IMR-90 (cell line): ENCODE results near the gene DCAF5. TPM values are rescaled to one million over a fixed set of nuclear protein-coding genes. Genes with fewer than 3 reads are reported as not detected.

Experiments
- ATAC-seq: fragments of 200-7000 bp; cut with Tn5 transposase; 2 replicates; pipeline ENCODE4 v1.9.1; 2020; ENCODE audit warnings: low read depth, mild to moderate bottlenecking, moderate library complexity
- BruUV-seq: library from RNA; stranded (reverse); fragments of 400-500 nt; replicated peaks from 2 replicates; lab custom pipeline; 2021; lab: Mats Ljungman, UMichigan
- CTCF ChIA-PET: fragments of 300-600 bp; formaldehyde crosslinking; extraction: SDS; loops from one replicate; lab custom pipeline; 2021; ENCODE audit warnings: antibody characterized with exemption; lab: Yijun Ruan, JAX
- POLR2A ChIA-PET: fragments of 300-600 bp; sonication (Branson Sonifier 250); formaldehyde crosslinking; loops from one replicate; lab custom pipeline; 2022; ENCODE audit warnings: antibody characterized with exemption; ENCODE audit not compliant: unreplicated experiment; lab: Charles Lee
- DNase-seq: peaks from one replicate; pipeline ENCODE4 v3.0.0; 2013
- H2AFZ ChIP-seq: replicated peaks from 2 replicates; pipeline ENCODE3; 2013; ENCODE audit warnings: low read length, mild to moderate bottlenecking; ENCODE audit not compliant: poor library complexity
- H2AK5ac ChIP-seq: 2 replicates; pipeline ENCODE4 v1.6.1; 2013; ENCODE audit warnings: low read depth, low read length, inconsistent platforms
- H2AK9ac ChIP-seq: replicated peaks from 2 replicates; pipeline ENCODE3; 2013; ENCODE audit warnings: mild to moderate bottlenecking, low read depth, low read length, moderate library complexity; ENCODE audit not compliant: poor library complexity
- H2BK120ac ChIP-seq: 2 replicates; pipeline ENCODE4 v1.6.1; 2013; ENCODE audit warnings: low read depth, low read length, inconsistent platforms
- H2BK15ac ChIP-seq: 3 replicates; pipeline ENCODE4 v1.6.1; 2013; ENCODE audit warnings: low read depth, low read length, inconsistent platforms
- H2BK20ac ChIP-seq: 2 replicates; pipeline ENCODE4 v1.6.1; 2013; ENCODE audit warnings: low read depth, mild to moderate bottlenecking, inconsistent platforms, low read length, moderate library complexity
- H2BK5ac ChIP-seq: 2 replicates; pipeline ENCODE4 v1.6.1; 2013; ENCODE audit warnings: mild to moderate bottlenecking, low read depth, low read length, inconsistent platforms; ENCODE audit not compliant: poor library complexity, severe bottlenecking
- H3K14ac ChIP-seq: replicated peaks from 2 replicates; pipeline ENCODE4 v1.6.1; 2013; ENCODE audit warnings: low read depth, low read length, inconsistent platforms
- H3K18ac ChIP-seq: 2 replicates; pipeline ENCODE4 v1.6.1; 2013; ENCODE audit warnings: low read depth, low read length, control low read depth
- H3K23ac ChIP-seq: 2 replicates; pipeline ENCODE4 v1.6.1; 2013; ENCODE audit warnings: low read depth, low read length, inconsistent platforms
- H3K27ac ChIP-seq: 2 replicates; pipeline ENCODE4 v1.5.1; 2013; ENCODE audit warnings: mild to moderate bottlenecking, control low read depth, low read length; ENCODE audit not compliant: insufficient read depth
- H3K27me3 ChIP-seq: 2 replicates; pipeline ENCODE4 v1.6.1; 2013; ENCODE audit warnings: low read length; ENCODE audit not compliant: control insufficient read depth, insufficient read depth
- H3K36me3 ChIP-seq: 2 replicates; pipeline ENCODE4 v1.6.1; 2013; ENCODE audit warnings: low read length, mixed read lengths; ENCODE audit not compliant: control insufficient read depth, insufficient read depth
- H3K4ac ChIP-seq: 2 replicates; pipeline ENCODE4 v1.6.1; 2013; ENCODE audit warnings: low read depth, low read length, inconsistent platforms
- H3K4me1 ChIP-seq: 2 replicates; pipeline ENCODE4 v1.6.1; 2013; ENCODE audit warnings: low read length, mixed read lengths; ENCODE audit not compliant: control insufficient read depth, insufficient read depth
- H3K4me2 ChIP-seq: 2 replicates; pipeline ENCODE4 v1.6.1; 2013; ENCODE audit warnings: low read depth, mild to moderate bottlenecking, control low read depth, low read length, moderate library complexity
- H3K4me3 ChIP-seq: 2 replicates; pipeline ENCODE4 v1.5.1; 2013; ENCODE audit warnings: low read depth, mild to moderate bottlenecking, control low read depth, low read length, moderate library complexity; ENCODE audit not compliant: insufficient read depth
- H3K56ac ChIP-seq: 2 replicates; pipeline ENCODE4 v1.6.1; 2013; ENCODE audit warnings: low read length, inconsistent platforms; ENCODE audit not compliant: insufficient read depth; ENCODE audit errors: extremely low read depth
- H3K79me1 ChIP-seq, 2 experiments: 2 replicates each; pipeline ENCODE4 v1.6.1; 2013; ENCODE audit warnings: low read length in 2 of 2, inconsistent platforms in 1 of 2, low read depth in 1 of 2
- H3K9ac ChIP-seq: 2 replicates; pipeline ENCODE4 v1.6.1; 2013; ENCODE audit warnings: low read depth, low read length, control low read depth
- H3K9me1 ChIP-seq: 2 replicates; pipeline ENCODE4 v1.6.1; 2013; ENCODE audit warnings: low read length, inconsistent platforms; ENCODE audit not compliant: insufficient read depth
- H3K9me3 ChIP-seq: 2 replicates; pipeline ENCODE4 v1.6.1; 2013; ENCODE audit warnings: low read length; ENCODE audit not compliant: control insufficient read depth, insufficient read depth
- H4K20me1 ChIP-seq: 2 replicates; pipeline ENCODE4 v1.6.1; 2013; ENCODE audit warnings: low read length, inconsistent platforms; ENCODE audit not compliant: insufficient read depth
- H4K5ac ChIP-seq: 2 replicates; pipeline ENCODE4 v1.6.1; 2013; ENCODE audit warnings: mild to moderate bottlenecking, low read depth, low read length, control low read depth
- H4K8ac ChIP-seq, 2 experiments: 2 replicates each; pipeline ENCODE4 v1.6.1; 2013; ENCODE audit warnings: low read depth in 2 of 2, low read length in 2 of 2, control low read depth in 1 of 2, inconsistent platforms in 1 of 2
- H4K91ac ChIP-seq: 2 replicates; pipeline ENCODE4 v1.6.1; 2013; ENCODE audit warnings: low read depth, low read length, inconsistent platforms; ENCODE audit not compliant: insufficient read depth
- BHLHE40 ChIP-seq: fragments of 150-350 bp; IDR thresholded peaks from 2 replicates; pipeline ENCODE4 v1.6.1; 2016; ENCODE audit warnings: mild to moderate bottlenecking, low read depth, low read length
- ELK1 ChIP-seq: fragments of 150-350 bp; IDR thresholded peaks from 2 replicates; pipeline ENCODE4 v1.6.1; 2016; ENCODE audit warnings: low read depth, mild to moderate bottlenecking, low read length, moderate library complexity, borderline replicate concordance
- MAZ ChIP-seq: IDR thresholded peaks from 2 replicates; pipeline ENCODE4 v1.6.1; 2012; ENCODE audit warnings: low read depth, mild to moderate bottlenecking, low read length, improper control_type of control experiment, moderate library complexity, borderline replicate concordance
- MXI1 ChIP-seq: IDR thresholded peaks from 2 replicates; pipeline ENCODE4 v1.6.1; 2012; ENCODE audit warnings: low read depth, mild to moderate bottlenecking, low read length, moderate library complexity, borderline replicate concordance
- RAD21 ChIP-seq: IDR thresholded peaks from 2 replicates; pipeline ENCODE4 v1.6.1; 2012; ENCODE audit warnings: low read length, improper control_type of control experiment
- RCOR1 ChIP-seq: IDR thresholded peaks from 2 replicates; pipeline ENCODE4 v1.6.1; 2012; ENCODE audit warnings: mild to moderate bottlenecking, low read length, improper control_type of control experiment; ENCODE audit not compliant: insufficient replicate concordance
- WGBS, 2 experiments: methylation state at CpG; one replicate each; pipeline versions ENCODE4 v1.1.5 to v1.1.7; 2013; ENCODE audit warnings: missing lambda C conversion rate in 2 of 2; ENCODE audit not compliant: insufficient read length in 1 of 2; ENCODE audit errors: extremely low coverage in 2 of 2; 5-methylcytosine and 5-hydroxymethylcytosine counted together
- dilution Hi-C: fragments of 300-500 bp; cut with HindIII; formaldehyde crosslinking; loops from one replicate; pipeline ENCODE4 v1.14.3; 2018; ENCODE audit warnings: low sequenced_read_pairs; ENCODE audit not compliant: unreplicated experiment
- in situ Hi-C: fragments of 300-500 bp; cut with MboI; formaldehyde crosslinking; loops from 3 replicates; pipeline ENCODE4 v1.14.3; 2019; ENCODE audit warnings: low sequenced_read_pairs, inconsistent platforms, mixed read lengths
- intact Hi-C: fragments of 100-400 bp; cut with micrococcal nuclease; formaldehyde crosslinking; loops from 2 replicates; pipeline ENCODE4 v1.10.0; 2022
- polyA plus RNA-seq, 3 experiments: library from polyadenylated mRNA; depleted of rRNA; stranded (reverse); fragments of >200 nt; gene quantifications; 2 replicates each; pipeline ENCODE4 v1.2.3, GENCODE V29; 2012; ENCODE audit warnings: low replicate concordance in 1 of 3
- total RNA-seq: library from RNA; depleted of rRNA; stranded (reverse); fragments of >200 nt; gene quantifications from 2 replicates; pipeline ENCODE4 v1.2.3, GENCODE V29; 2012

DCAF5 gene
- total and polyA plus RNA-seq, 2 of the 4 experiments (the other 2 are of a cell fraction) = 17.6 to 30.4 TPM

DNA sequence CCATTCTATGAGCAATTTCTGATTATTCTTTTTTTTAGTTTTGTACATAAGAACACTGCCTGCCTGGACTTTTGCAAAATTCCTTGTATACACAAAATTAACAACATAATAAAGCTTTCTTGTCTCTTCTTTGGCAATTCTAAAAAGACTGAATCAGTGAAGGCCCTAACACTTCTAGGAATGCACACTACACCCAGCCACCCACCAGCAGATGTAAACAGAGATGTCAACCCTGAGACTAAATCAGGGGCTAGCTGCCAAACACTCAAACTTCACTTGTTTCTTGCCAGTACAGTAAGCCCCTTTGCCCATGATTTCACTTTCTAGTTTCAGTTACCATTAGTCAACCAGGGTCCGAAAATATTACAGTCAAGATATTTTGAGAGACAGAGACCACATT lies 15.5 kb downstream of the DCAF5 start:
- Histone ChIP-seq H2BK15ac (no peak overlapping the region), H4K20me1 (peaks cover 74% of the 10 kb centered on the region), H4K91ac (no peak overlapping the region), H2BK5ac (no peak overlapping the region), H2BK120ac (no peak overlapping the region), H2AK9ac (no peak overlapping the region), H4K8ac (no peak overlapping the region), H2AK5ac (no peak overlapping the region), H4K5ac (no peak overlapping the region), H3K4ac (no peak overlapping the region), H3K4me2 (peak overlapping the region; percentile 59; the same call in 1 of the 2 replicates), H3K4me1 (peaks cover 12% of the 10 kb centered on the region), H3K36me3 (no peaks in the 10 kb centered on the region), H2AFZ (no peak overlapping the region), H3K9ac (no peak overlapping the region), H3K27ac (no peak overlapping the region), H3K9me3 (no peaks in the 10 kb centered on the region), H3K14ac (no peak overlapping the region; the same call in 1 of the 2 replicates), H3K27me3 (no peaks in the 10 kb centered on the region), H2BK20ac (no peak overlapping the region), H3K4me3 (no peak overlapping the region), H3K18ac (no peak overlapping the region), H3K9me1 (peaks cover 23% of the 10 kb centered on the region), H3K23ac (no peak overlapping the region), H3K79me1 (peaks cover 36 to 88% of the 10 kb centered on the region in 2 experiments), H3K56ac (no peak overlapping the region)
- in situ Hi-C loops (no loop called here), intact Hi-C loops (no loop called here), dilution Hi-C loops (no loop called here)
- no TSS peak for BruUV-seq
- DNase-seq = peak; percentile 37
- POLR2A ChIA-PET = no interaction called here
- ATAC-seq = peak; percentile 38
- WGBS, 2 experiments = no CpG with 5 or more reads among the region's 1 CpG
- CTCF ChIA-PET = interaction anchor here (1.2 kb wide), 2 partner anchors 8 to 14 kb away, joined by 3 read pairs; no protein-coding TSS in a partner anchor
- TF ChIP-seq ELK1 (no peak), MXI1 (no peak), RCOR1 (no peak), MAZ (no peak), RAD21 (no peak), BHLHE40 (no peak)
